Measurements from ENCODE around the gene FREM2.

- TF ChIP-seq POLR2A (IDR thresholded peaks at IDR 0.05) (no peak), CTCF (IDR thresholded peaks at IDR 0.05) (no peak)
Observed at GRCh38 chr13:38830442-38831045, 143.7 kb downstream of the FREM2 start.

Measured in breast epithelium (tissue), 3 donors.